MM.1S (cell line): ENCODE data around the gene DEXI.

Experiments
- DNase-seq: peaks from one replicate; pipeline ENCODE4 v3.0.0-alpha.2; 2015
- H2AFZ ChIP-seq: fragments of 300-600 bp; sonication (generic); 2 replicates; pipeline ENCODE4 v1.6.0; 2016; ENCODE audit warnings: antibody characterized with exemption, low read length
- H3F3A ChIP-seq: fragments of 300-600 bp; sonication (generic); 2 replicates; pipeline ENCODE4 v1.6.1; 2016; ENCODE audit warnings: mild to moderate bottlenecking, antibody characterized with exemption, low read length, moderate library complexity, mixed read lengths; ENCODE audit not compliant: insufficient read depth
- H3K27ac ChIP-seq: fragments of 300-600 bp; sonication (generic); 2 replicates; pipeline ENCODE4 v1.5.1; 2016; ENCODE audit warnings: mild to moderate bottlenecking, low read length
- H3K27me3 ChIP-seq: fragments of 300-600 bp; sonication (generic); replicated peaks from 2 replicates; pipeline ENCODE4 v1.6.0; 2016; ENCODE audit warnings: low read length; ENCODE audit not compliant: insufficient read depth
- H3K36me3 ChIP-seq: fragments of 300-600 bp; sonication (generic); replicated peaks from 2 replicates; pipeline ENCODE4 v1.6.1; 2016; ENCODE audit warnings: mild to moderate bottlenecking, low read length, mixed read lengths; ENCODE audit not compliant: insufficient read depth
- H3K4me1 ChIP-seq: fragments of 300-600 bp; sonication (generic); 2 replicates; pipeline ENCODE4 v1.6.1; 2016; ENCODE audit warnings: low read length, mixed read lengths
- H3K4me2 ChIP-seq: fragments of 300-600 bp; sonication (generic); 2 replicates; pipeline ENCODE4 v1.6.0; 2016; ENCODE audit warnings: low read depth, low read length
- H3K4me3 ChIP-seq: fragments of 300-600 bp; sonication (generic); 2 replicates; pipeline ENCODE4 v1.5.1; 2016; ENCODE audit warnings: low read length, mixed read lengths
- H3K79me2 ChIP-seq: fragments of 300-600 bp; sonication (generic); 2 replicates; pipeline ENCODE4 v1.6.1; 2016; ENCODE audit warnings: mixed run types, low read length, mixed read lengths
- H3K9ac ChIP-seq: fragments of 300-600 bp; sonication (generic); 2 replicates; pipeline ENCODE4 v1.6.1; 2016; ENCODE audit warnings: low read length, mixed read lengths
- H3K9me2 ChIP-seq: fragments of 300-600 bp; sonication (generic); replicated peaks from 2 replicates; pipeline ENCODE4 v1.6.1; 2016; ENCODE audit warnings: mild to moderate bottlenecking, low read length, mixed read lengths; ENCODE audit not compliant: insufficient read depth
- H3K9me3 ChIP-seq: fragments of 300-600 bp; sonication (generic); replicated peaks from 2 replicates; pipeline ENCODE4 v1.6.1; 2016; ENCODE audit warnings: mild to moderate bottlenecking, low read length, mixed read lengths; ENCODE audit not compliant: insufficient read depth
- H4K20me1 ChIP-seq: fragments of 300-600 bp; sonication (generic); 2 replicates; pipeline ENCODE4 v1.6.1; 2016; ENCODE audit warnings: mild to moderate bottlenecking, low read length, moderate library complexity, mixed read lengths; ENCODE audit not compliant: insufficient read depth
- CTCF ChIP-seq: fragments of 300-600 bp; sonication (generic); IDR thresholded peaks from 2 replicates; pipeline ENCODE4 v1.5.1; 2016; ENCODE audit warnings: antibody characterized with exemption, low read length, mixed read lengths
- EZH2 ChIP-seq: fragments of 300-600 bp; sonication (generic); optimal IDR thresholded peaks from 2 replicates; pipeline ENCODE3; 2017; ENCODE audit warnings: low read depth, mild to moderate bottlenecking, antibody characterized with exemption, low read length, mixed read lengths
- EZH2phosphoT487 ChIP-seq: fragments of 300-600 bp; sonication (generic); IDR thresholded peaks from 2 replicates; pipeline ENCODE4 v1.6.1; 2018; ENCODE audit warnings: antibody characterized with exemption, low read length

DEXI gene

GRCh38 chr16:10895053-10895946 lies 47.0 kb downstream of the DEXI start:
- Histone ChIP-seq H3K9me3 (no peaks in the 10 kb centered on the region), H3K79me2 (peaks cover 23% of the 10 kb centered on the region; the same call in 1 of the 2 replicates), H3K9me2 (no peaks in the 10 kb centered on the region), H4K20me1 (no peaks in the 10 kb centered on the region), H3K4me2 (no peak overlapping the region), H3F3A (no peaks in the 10 kb centered on the region), H3K4me1 (no peaks in the 10 kb centered on the region), H2AFZ (no peak overlapping the region), H3K36me3 (0 out of 2 replicates have a peak, but pooled peaks cover 3% of the 10 kb centered on the region), H3K4me3 (no peak overlapping the region), H3K27ac (no peak overlapping the region), H3K9ac (no peak overlapping the region), H3K27me3 (no peaks in the 10 kb centered on the region)
- DNase-seq = no peak
- TF ChIP-seq EZH2 (no peak), CTCF (no peak), EZH2phosphoT487 (no peak)

- peaks cover 3% of the 10 kb centered on the region; the same call in 1 of the 2 replicates for H4K20me1 ChIP-seq
- no peak overlapping the region for H3K27ac ChIP-seq
- peaks cover 44% of the 10 kb centered on the region for H3K79me2 ChIP-seq
- H2AFZ ChIP-seq = no peak overlapping the region
- H3K4me1 ChIP-seq = no peaks in the 10 kb centered on the region
- no peak overlapping the region for H3K9ac ChIP-seq
- no peak overlapping the region for H3K4me3 ChIP-seq
- DNase-seq = no peak
- 0 out of 2 replicates have a peak, but pooled peaks cover 2% of the 10 kb centered on the region for H3K36me3 ChIP-seq
- H3K4me2 ChIP-seq = no peak overlapping the region
- no peaks in the 10 kb centered on the region for H3K9me2 ChIP-seq
- H3F3A ChIP-seq = no peaks in the 10 kb centered on the region
- TF ChIP-seq EZH2 (no peak), CTCF (no peak)
- H3K27me3 ChIP-seq = no peaks in the 10 kb centered on the region
- H3K9me3 ChIP-seq = no peaks in the 10 kb centered on the region
Measured at GRCh38 chr16:10892782-10893318, 49.4 kb downstream of the DEXI start.

GRCh38 chr16:10889855-10890254 lies 52.4 kb downstream of the DEXI start:
- no peak overlapping the region for H3K4me3 ChIP-seq
- no peak for DNase-seq
- H3K9me3 ChIP-seq = no peaks in the 10 kb centered on the region
- H3F3A ChIP-seq = no peaks in the 10 kb centered on the region
- no peak overlapping the region for H2AFZ ChIP-seq
- TF ChIP-seq EZH2phosphoT487 = no peak
- no peak for TF ChIP-seq EZH2
- no peak for TF ChIP-seq CTCF
- peaks cover 70% of the 10 kb centered on the region for H3K79me2 ChIP-seq
- no peak overlapping the region for H3K4me2 ChIP-seq
- no peaks in the 10 kb centered on the region for H3K27me3 ChIP-seq
- H4K20me1 ChIP-seq = peaks cover 3% of the 10 kb centered on the region; the same call in 1 of the 2 replicates
- no peak overlapping the region for H3K27ac ChIP-seq
- H3K36me3 ChIP-seq = peaks cover 6% of the 10 kb centered on the region; the same call in 1 of the 2 replicates
- peaks cover 8% of the 10 kb centered on the region; the same call in 1 of the 2 replicates for H3K4me1 ChIP-seq
- no peaks in the 10 kb centered on the region for H3K9me2 ChIP-seq
- no peak overlapping the region for H3K9ac ChIP-seq
